K562 (cell line): ENCODE data around the gene THADA. TPM values are rescaled to one million over a fixed set of nuclear protein-coding genes. Genes with fewer than 3 reads are reported as not detected.

ENCODE experiments used
- CXXC5 ChIP-seq: fragments of 250-450 bp; sonication (Bioruptor Pico); IDR thresholded peaks from 2 replicates; pipeline ENCODE4 v1.8.0; 2022; ENCODE audit warnings: inconsistent platforms, mild to moderate bottlenecking, moderate library complexity
- FOXA1 ChIP-seq: fragments of 450-650 bp; IDR thresholded peaks from 2 replicates; pipeline ENCODE4 v1.6.1; 2016; ENCODE audit warnings: mild to moderate bottlenecking, borderline replicate concordance
- FOXK2 ChIP-seq, 2 experiments: fragments of 450-650 bp; IDR thresholded peaks in 1 of 2; conservative IDR thresholded peaks in 1 of 2; 2 replicates each; pipeline ENCODE4 v1.6.1; 2016; ENCODE audit warnings: low read depth in 2 of 2, mild to moderate bottlenecking in 1 of 2
- HNRNPUL1 ChIP-seq: fragments of 200-400 bp; formaldehyde crosslinking; IDR thresholded peaks from 2 replicates; pipeline ENCODE4 v1.6.1; 2017; ENCODE audit warnings: low read length
- MCM7 ChIP-seq, 2 experiments: fragments of 450-650 bp; IDR thresholded peaks; 2 replicates each; pipeline ENCODE4 v1.6.1; 2016 to 2018
- NBN ChIP-seq: fragments of 450-650 bp; IDR thresholded peaks from 2 replicates; pipeline ENCODE4 v1.6.1; 2016; ENCODE audit warnings: low read depth, mild to moderate bottlenecking
- RBM34 ChIP-seq: fragments of 200-400 bp; formaldehyde crosslinking; IDR thresholded peaks from 2 replicates; pipeline ENCODE4 v1.6.1; 2018; ENCODE audit warnings: low read length, borderline replicate concordance; ENCODE audit not compliant: insufficient read depth
- SMAD1 ChIP-seq: fragments of 150-350 bp; IDR thresholded peaks from 2 replicates; pipeline ENCODE4 v1.6.1; 2014; ENCODE audit warnings: low read length, low read depth; ENCODE audit not compliant: partially characterized antibody
- SNIP1 ChIP-seq: fragments of 450-650 bp; IDR thresholded peaks from 2 replicates; pipeline ENCODE4 v1.7.1; 2017; ENCODE audit warnings: low read depth, mild to moderate bottlenecking
- ZNF41 ChIP-seq: fragments of 250-450 bp; sonication (Bioruptor Pico); conservative IDR thresholded peaks from 2 replicates; pipeline ENCODE4 v1.4.0; 2020; ENCODE audit warnings: mild to moderate bottlenecking
- ZNF707 ChIP-seq: fragments of 250-450 bp; sonication (Bioruptor Pico); conservative IDR thresholded peaks from 2 replicates; pipeline ENCODE4 v1.8.0; 2022; ENCODE audit warnings: inconsistent platforms, mild to moderate bottlenecking, moderate library complexity
- polyA plus RNA-seq, 8 experiments: library from polyadenylated mRNA; depleted of rRNA in 4 of 8; stranded (reverse) in 5 of 8; unstranded in 3 of 8; fragments of >200 nt; fragmentation: Nextera tagmentation in 2 of 8; fragmentation: Illumina TruSeq in 1 of 8; extraction: Ambion mirVana in 2 of 8; extraction: Trizol in 1 of 8; gene quantifications; 2 replicates each; pipeline versions ENCODE4 v1.2.1 to v1.2.3, GENCODE V29; 2011 to 2014; ENCODE audit warnings: inconsistent platforms in 1 of 8, missing spikeins in 1 of 8
- total RNA-seq, 7 experiments: library from RNA; depleted of rRNA in 6 of 7; stranded (reverse); fragments of >200 nt in 6 of 7; fragmentation: Illumina TruSeq in 2 of 7; extraction: Trizol in 2 of 7; gene quantifications; 2 replicates each; pipeline versions ENCODE4 v1.2.1 to v1.2.3, GENCODE V29; 2011 to 2021; ENCODE audit warnings: low replicate concordance in 1 of 7
- TF ChIP-seq, protein P1 (sequence below): fragments of 450-650 bp; IDR thresholded peaks from one replicate; pipeline ENCODE4 v1.6.1; 2018; ENCODE audit warnings: mild to moderate bottlenecking, moderate library complexity; ENCODE audit not compliant: partially characterized antibody
- TF ChIP-seq, protein P2 (sequence below): fragments of 450-650 bp; formaldehyde crosslinking; conservative IDR thresholded peaks from 2 replicates; pipeline ENCODE4 v1.4.0; 2022; ENCODE audit warnings: mild to moderate bottlenecking, missing genetic modification characterization
- TF ChIP-seq, protein P3 (sequence below): fragments of 450-650 bp; formaldehyde crosslinking; IDR thresholded peaks from 2 replicates; pipeline ENCODE4 v1.4.0; 2022; ENCODE audit warnings: missing genetic modification characterization
- TF ChIP-seq, protein P4 (sequence below), 2 experiments: fragments of 450-650 bp; conservative IDR thresholded peaks; 2 replicates each; pipeline ENCODE4 v1.6.1; 2017; ENCODE audit warnings: mild to moderate bottlenecking in 2 of 2, moderate library complexity in 2 of 2
- TF ChIP-seq, protein P5 (sequence below): fragments of 450-650 bp; IDR thresholded peaks from 2 replicates; pipeline ENCODE4 v1.6.1; 2018; ENCODE audit warnings: mild to moderate bottlenecking, low read depth; ENCODE audit not compliant: partially characterized antibody

The THADA gene
- total and polyA plus RNA-seq, 9 of the 15 experiments (the other 6 are each of a cell fraction or from before 2014, with no cell fraction given) = 17.8 to 34.7 (median 31.9) TPM

DNA sequence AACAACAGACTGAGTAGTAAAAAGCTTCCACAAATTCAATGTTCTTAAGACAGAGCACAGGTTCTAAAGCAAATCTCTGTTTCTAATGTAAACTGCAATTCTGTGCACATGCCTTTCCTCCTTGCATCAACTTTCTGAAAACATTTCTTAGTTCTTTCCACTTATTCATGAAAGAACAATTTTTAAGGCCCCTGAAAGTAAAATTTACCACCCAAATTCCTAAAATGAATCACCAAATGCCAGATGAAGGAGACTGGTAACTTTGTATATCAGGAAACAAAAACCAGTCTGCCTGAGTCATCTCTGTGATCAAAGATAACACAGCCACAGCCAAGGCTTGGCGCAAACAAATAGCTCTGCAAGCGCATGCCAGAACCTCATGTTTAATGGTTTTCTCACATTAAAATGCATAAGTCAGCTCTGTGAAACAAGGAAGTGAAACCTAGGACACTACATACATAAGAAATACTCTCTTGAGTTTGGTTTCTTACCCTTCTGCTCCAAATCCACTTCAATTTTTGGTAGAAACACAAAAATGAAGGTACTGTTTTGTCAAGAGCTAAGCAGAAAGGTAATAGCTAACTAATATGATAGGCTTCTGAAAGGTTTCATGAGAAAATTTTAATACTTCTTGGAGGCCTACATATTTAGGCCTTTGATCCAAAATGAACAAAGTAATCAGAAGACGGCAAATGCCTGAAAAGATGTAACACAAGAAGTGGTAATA lies 169.4 kb downstream of the THADA start (continued):
- TF ChIP-seq, protein P1, sequence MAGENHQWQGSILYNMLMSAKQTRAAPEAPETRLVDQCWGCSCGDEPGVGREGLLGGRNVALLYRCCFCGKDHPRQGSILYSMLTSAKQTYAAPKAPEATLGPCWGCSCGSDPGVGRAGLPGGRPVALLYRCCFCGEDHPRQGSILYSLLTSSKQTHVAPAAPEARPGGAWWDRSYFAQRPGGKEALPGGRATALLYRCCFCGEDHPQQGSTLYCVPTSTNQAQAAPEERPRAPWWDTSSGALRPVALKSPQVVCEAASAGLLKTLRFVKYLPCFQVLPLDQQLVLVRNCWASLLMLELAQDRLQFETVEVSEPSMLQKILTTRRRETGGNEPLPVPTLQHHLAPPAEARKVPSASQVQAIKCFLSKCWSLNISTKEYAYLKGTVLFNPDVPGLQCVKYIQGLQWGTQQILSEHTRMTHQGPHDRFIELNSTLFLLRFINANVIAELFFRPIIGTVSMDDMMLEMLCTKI = no peak
- TF ChIP-seq, protein P2, sequence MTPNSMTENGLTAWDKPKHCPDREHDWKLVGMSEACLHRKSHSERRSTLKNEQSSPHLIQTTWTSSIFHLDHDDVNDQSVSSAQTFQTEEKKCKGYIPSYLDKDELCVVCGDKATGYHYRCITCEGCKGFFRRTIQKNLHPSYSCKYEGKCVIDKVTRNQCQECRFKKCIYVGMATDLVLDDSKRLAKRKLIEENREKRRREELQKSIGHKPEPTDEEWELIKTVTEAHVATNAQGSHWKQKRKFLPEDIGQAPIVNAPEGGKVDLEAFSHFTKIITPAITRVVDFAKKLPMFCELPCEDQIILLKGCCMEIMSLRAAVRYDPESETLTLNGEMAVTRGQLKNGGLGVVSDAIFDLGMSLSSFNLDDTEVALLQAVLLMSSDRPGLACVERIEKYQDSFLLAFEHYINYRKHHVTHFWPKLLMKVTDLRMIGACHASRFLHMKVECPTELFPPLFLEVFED (CRISPR knock-in tag) = no peak
- TF ChIP-seq MCM7 (IDR thresholded peaks at IDR 0.05) (no peak), NBN (peak; percentile 38; the same call in 1 of the 2 replicates), SNIP1 (no peak), SMAD1 (no peak), ZNF707 (CRISPR knock-in tag) (no peak), CXXC5 (CRISPR knock-in tag) (peak; percentile 38; the same call in 1 of the 2 replicates), ZNF41 (no peak), FOXA1 (no peak), HNRNPUL1 (no peak), FOXK2 (conservative IDR thresholded peaks at IDR 0.05 in 1 of 2, IDR thresholded peaks at IDR 0.05 in 1 of 2; ENCODE audit: low read depth in 2 of 2) (peak; percentile 72 to 79), RBM34 (no peak)
- TF ChIP-seq, protein P3, sequence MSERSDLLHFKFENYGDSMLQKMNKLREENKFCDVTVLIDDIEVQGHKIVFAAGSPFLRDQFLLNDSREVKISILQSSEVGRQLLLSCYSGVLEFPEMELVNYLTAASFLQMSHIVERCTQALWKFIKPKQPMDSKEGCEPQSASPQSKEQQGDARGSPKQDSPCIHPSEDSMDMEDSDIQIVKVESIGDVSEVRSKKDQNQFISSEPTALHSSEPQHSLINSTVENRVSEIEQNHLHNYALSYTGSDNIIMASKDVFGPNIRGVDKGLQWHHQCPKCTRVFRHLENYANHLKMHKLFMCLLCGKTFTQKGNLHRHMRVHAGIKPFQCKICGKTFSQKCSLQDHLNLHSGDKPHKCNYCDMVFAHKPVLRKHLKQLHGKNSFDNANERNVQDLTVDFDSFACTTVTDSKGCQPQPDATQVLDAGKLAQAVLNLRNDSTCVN (CRISPR knock-in tag) = no peak
- TF ChIP-seq, protein P4, sequence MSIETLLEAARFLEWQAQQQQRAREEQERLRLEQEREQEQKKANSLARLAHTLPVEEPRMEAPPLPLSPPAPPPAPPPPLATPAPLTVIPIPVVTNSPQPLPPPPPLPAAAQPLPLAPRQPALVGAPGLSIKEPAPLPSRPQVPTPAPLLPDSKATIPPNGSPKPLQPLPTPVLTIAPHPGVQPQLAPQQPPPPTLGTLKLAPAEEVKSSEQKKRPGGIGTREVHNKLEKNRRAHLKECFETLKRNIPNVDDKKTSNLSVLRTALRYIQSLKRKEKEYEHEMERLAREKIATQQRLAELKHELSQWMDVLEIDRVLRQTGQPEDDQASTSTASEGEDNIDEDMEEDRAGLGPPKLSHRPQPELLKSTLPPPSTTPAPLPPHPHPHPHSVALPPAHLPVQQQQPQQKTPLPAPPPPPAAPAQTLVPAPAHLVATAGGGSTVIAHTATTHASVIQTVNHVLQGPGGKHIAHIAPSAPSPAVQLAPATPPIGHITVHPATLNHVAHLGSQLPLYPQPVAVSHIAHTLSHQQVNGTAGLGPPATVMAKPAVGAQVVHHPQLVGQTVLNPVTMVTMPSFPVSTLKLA (conservative IDR thresholded peaks at IDR 0.05) = peak in 1 of 2 experiments; percentile 16; a peak in 1 of 4 replicates
- TF ChIP-seq, protein P5, sequence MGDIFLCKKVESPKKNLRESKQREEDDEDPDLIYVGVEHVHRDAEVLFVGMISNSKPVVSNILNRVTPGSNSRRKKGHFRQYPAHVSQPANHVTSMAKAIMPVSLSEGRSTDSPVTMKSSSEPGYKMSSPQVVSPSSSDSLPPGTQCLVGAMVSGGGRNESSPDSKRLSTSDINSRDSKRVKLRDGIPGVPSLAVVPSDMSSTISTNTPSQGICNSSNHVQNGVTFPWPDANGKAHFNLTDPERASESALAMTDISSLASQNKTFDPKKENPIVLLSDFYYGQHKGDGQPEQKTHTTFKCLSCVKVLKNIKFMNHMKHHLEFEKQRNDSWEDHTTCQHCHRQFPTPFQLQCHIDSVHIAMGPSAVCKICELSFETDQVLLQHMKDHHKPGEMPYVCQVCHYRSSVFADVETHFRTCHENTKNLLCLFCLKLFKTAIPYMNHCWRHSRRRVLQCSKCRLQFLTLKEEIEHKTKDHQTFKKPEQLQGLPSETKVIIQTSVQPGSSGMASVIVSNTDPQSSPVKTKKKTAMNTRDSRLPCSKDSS = no peak
